ENCODE results near the gene SV2A.
"Not testable (repeated sequence)": the region's sequence is repeated elsewhere in the genome, so short reads cannot be mapped to it uniquely, and the experiment has no call there.

GRCh38 chr1:149938668-149939003 lies 21.0 kb upstream of the SV2A start:
- TF ChIP-seq POLR2A, CTCF, EP300 (IDR thresholded peaks at IDR 0.05): not testable (repeated sequence)
